ENCODE results near the gene GPATCH11.
A peak's percentile ranks its signal among the peaks of the same experiment; 100 is the strongest.

Gene GPATCH11

DNA sequence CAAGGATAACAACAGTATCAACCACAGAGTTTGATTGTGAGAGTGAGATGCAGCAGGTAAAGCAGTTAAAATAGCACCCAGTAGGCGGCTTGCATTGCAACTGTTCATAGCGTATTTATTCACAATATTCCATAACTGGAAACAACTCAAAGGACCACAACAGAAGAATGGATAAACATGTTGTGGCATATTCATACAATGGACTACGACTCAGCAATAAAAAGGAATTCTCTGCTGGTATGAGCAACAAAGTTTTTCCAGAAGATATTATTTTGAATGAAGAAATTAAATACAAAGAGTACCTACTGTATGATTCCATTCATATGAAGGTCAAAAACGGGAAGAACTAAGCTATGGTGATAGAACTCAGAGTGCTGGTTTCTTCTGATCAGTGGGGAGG is 25.2 kb downstream of the GPATCH11 start:
- DNase-seq: no peak

DNA sequence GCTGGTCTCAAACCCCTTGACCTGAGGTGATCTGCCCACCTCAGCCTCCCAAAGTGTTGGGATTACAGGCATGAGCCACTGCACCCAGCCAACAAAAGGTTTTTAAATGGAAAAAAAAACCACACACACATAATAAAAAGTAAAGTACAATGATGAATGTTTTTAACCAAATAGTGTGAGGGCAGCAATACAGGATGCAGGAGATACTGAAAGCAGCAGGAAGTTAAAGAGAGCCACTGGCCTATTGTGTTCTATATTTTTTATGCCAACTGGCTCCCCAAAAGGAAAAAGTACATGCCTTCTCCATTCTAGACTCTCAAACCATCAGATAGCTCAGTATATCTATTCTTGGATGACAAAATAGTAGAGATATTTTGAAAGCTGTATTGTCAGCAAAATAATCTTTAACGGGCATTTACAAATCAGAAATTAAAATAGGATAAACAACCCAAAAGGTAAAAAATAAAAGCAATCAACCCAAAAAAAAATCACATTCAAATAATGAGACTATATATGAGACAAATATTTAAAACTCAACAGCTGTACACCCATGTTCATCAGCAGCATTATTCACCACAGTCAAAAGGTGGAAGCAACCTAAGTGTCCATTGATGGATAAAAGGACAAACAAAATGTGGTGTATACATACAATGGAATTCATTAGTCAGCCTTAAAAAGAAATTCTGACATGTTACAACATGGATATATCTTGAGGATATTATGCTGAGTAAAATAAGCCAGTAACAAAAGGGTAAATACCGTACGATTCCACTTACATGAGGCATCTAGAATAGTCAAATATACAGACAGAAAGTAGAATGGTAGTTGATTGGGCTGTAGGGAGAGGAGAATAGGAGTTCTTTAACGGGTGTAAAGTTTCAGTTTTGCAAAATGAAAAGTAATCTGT is 26.2 kb downstream of the GPATCH11 start:
- DNase-seq: no peak

DNA sequence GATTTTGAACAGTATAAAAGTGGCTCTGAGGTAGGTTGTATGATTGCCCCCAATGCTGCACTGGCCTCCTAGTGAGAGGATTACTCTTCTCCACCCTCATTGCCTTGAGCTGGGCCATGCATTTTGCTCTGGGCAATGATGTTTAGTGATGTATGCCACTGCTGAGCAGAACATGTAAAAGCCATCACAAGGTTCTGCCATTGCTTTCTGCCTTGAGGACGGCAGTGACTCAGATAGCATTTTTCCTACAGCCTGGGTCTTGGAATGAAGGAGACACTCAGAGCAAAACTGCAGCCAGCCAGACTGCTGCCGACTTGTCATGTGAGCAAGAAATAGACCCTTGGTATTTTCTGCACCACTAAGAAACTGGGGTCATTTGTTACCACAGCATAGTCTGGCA is 27.6 kb downstream of the GPATCH11 start:
- DNase-seq: no peak

GRCh38 chr2:37117566-37117965 is 33.2 kb downstream of the GPATCH11 start:
- DNase-seq: no peak

GRCh38 chr2:37119157-37119556 is 34.8 kb downstream of the GPATCH11 start:
- no peak for DNase-seq

GRCh38 chr2:37125416-37125815 is 41.1 kb downstream of the GPATCH11 start:
- no peak for DNase-seq

DNA sequence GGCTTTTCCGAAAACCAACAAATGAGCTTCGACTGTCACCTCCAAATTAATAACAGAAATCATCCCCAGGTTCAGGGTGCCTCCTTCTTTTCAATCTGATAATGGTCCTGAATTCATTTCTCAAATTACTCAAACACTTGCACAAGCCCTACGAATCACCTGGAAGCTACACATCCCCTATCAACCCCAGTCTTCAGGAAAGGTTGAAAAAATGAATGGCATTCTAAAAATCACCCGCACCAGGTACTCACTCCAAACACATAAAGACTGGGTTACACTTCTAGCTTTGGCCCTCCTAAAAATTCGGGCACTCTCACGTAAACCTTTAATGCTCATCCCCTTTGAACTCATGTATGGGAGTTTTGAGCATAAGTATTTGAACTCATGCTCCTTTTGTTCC is 48.6 kb downstream of the GPATCH11 start:
- DNase-seq: no peak

- no peak for DNase-seq
Measured at GRCh38 chr2:37142546-37142945, 58.2 kb downstream of the GPATCH11 start.

DNA sequence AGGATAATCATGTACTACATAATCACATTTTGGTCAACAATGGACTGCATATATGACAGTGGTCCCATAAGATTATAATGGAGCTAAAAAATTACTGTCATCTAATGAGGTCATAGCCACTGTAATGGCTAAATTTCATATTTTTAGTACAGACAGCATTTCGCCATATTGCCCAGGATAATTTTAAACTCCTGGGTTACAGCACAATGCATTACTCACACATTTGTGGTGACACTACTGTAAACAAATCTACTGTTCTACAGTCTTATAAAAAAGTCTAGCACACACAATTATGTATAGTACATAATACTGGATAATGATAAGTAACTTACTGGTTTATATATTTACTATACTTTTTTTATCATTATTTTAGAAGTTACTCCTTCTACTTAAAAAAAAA is 59.7 kb downstream of the GPATCH11 start:
- no peak for DNase-seq

DNA sequence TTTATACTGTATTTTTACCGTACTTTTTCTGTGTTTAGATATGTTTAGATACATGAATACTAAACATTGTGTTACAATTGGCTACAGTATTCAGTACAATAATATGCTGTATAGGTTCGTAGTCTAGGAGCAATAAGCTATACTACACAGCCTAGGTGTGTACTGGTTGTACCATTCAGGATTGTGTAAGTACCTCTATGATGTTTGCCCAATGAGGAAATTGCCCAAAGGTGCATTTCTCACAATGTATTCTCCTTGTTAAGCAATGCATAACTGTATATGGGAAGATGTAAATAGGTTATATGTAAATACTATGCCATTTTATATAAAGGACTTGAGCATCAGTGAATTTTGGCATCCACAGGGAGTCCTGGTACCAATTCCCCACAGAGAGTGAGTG is 61.7 kb downstream of the GPATCH11 start:
- peak in 1 of 2 experiments; percentile 1 for DNase-seq

GRCh38 chr2:37148325-37148724 is 64.0 kb downstream of the GPATCH11 start:
- no peak for DNase-seq
